KOPT-K1 (cell line): Measurements from ENCODE around the gene DNAH8.
"Not testable (repeated sequence)": the region's sequence is repeated elsewhere in the genome, so short reads cannot be mapped to it uniquely, and the experiment has no call there.

Experiments
- H3K27ac ChIP-seq: fragments of 200-600 bp; sonication (generic); 2 replicates; pipeline ENCODE4 v1.5.1; 2016; ENCODE audit warnings: antibody characterized with exemption, mild to moderate bottlenecking, low read depth, low read length; ENCODE audit not compliant: poor library complexity, severe bottlenecking
- H3K36me3 ChIP-seq: fragments of 200-600 bp; sonication (generic); 2 replicates; pipeline ENCODE4 v1.5.1; 2017; ENCODE audit warnings: antibody characterized with exemption, mild to moderate bottlenecking, low read length, moderate library complexity; ENCODE audit not compliant: insufficient read depth
- H3K9me3 ChIP-seq: fragments of 200-600 bp; sonication (generic); 2 replicates; pipeline ENCODE4 v1.5.1; 2017; ENCODE audit warnings: antibody characterized with exemption, low read length, mild to moderate bottlenecking; ENCODE audit not compliant: insufficient read depth, poor library complexity, severe bottlenecking

Gene DNAH8

GRCh38 chr6:38853236-38853635 lies 138.1 kb downstream of the DNAH8 start:
- no peaks in the 10 kb centered on the region for H3K9me3 ChIP-seq
- H3K36me3 ChIP-seq, result no peaks in the 10 kb centered on the region
- H3K27ac ChIP-seq, result no peak overlapping the region

DNA sequence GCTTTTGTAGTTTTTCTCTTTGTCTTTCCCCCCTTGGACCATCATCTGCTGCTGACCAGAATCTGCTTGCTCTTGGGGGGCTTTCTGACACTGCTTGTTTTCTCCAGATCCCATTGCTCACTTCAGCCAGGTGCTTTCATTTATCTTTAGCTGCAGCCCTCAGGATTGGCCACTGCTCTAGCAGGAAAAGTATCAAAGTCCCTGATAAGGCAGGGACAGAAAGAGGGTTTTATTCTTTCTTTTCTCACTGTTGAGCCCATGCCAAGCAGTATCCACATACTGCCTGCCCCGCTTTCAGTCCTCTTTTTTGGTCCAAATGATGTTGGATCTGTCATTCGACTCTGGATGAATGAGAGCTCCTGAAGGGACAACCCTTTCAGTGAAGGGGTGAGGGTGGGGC lies 141.4 kb downstream of the DNAH8 start:
- H3K36me3 ChIP-seq, result no peaks in the 10 kb centered on the region
- no peaks in the 10 kb centered on the region for H3K9me3 ChIP-seq
- H3K27ac ChIP-seq, result no peak overlapping the region

GRCh38 chr6:38857815-38858214 lies 142.7 kb downstream of the DNAH8 start:
- Histone ChIP-seq H3K9me3 (no peaks in the 10 kb centered on the region), H3K27ac (no peak overlapping the region), H3K36me3 (no peaks in the 10 kb centered on the region)

- Histone ChIP-seq H3K36me3 (no peaks in the 10 kb centered on the region), H3K27ac (no peak overlapping the region), H3K9me3 (no peaks in the 10 kb centered on the region)
Measured at GRCh38 chr6:38860041-38860440, 144.9 kb downstream of the DNAH8 start.

DNA sequence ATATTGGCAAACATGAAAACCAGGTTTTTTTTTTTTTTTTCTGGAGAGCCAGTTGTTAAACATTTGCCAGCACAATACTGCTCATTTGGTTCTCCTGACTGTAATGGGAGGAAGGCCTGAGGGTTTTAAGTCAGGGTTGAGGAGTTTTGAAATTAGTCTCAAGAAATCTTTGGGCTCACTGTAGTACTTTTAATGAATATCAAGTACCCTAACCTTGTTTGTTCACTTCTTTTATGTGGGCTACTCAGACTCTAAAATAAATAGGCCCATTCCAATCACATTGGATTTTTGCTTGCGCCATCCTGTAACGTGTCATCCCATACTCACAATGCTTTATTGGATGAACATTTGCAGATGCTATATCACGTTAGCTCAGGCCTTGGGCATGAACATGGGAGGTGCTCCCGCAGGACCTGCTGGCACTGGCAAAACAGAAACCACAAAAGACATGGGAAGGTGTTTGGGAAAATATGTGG lies 146.9 kb downstream of the DNAH8 start:
- Histone ChIP-seq H3K9me3 (no peaks in the 10 kb centered on the region), H3K27ac (no peak overlapping the region), H3K36me3 (no peaks in the 10 kb centered on the region)

- Histone ChIP-seq H3K27ac (no peak overlapping the region), H3K9me3 (no peaks in the 10 kb centered on the region), H3K36me3 (no peaks in the 10 kb centered on the region)
Measured at GRCh38 chr6:38865521-38866174, 150.5 kb downstream of the DNAH8 start.

- Histone ChIP-seq H3K9me3 (no peaks in the 10 kb centered on the region), H3K36me3 (no peaks in the 10 kb centered on the region), H3K27ac (no peak overlapping the region)
Measured at GRCh38 chr6:38867726-38868125, 152.6 kb downstream of the DNAH8 start.

DNA sequence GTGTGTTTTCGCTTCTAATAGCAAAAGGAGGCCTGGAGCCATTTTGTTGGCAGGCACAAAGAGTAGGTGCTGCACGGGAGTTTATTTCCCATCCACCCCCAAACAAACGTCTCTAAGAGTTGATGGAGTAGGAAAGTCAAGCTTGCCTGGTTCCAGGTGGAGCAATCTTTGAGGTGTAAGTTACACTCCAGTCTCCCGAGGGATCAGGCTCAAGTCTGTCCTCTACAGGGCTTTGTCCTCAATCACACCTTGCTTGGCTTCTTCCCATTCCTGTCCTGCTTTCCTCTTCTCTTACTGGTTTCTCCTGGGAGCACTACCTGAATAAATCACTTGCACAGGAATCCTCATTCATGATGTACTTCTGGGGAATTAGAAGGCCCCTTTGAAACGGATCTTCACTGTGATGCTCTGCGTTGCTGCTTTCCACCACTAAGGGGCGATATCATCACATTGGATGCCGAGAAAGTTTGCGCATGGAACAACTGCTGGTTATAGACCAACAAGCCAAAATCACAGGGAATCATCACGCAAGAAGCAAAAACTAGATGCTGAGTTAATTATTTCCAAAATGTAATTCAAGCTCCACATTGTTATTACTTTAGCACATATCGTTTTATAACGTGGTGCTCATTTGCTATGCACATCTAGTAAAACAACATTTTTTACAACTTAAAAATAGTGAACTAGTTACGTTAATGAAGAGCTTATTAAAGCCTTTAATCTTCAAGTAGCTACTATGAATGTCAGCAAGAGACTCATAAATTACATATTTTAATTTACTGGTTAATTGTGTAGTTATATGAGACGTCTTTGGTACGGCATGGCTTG lies 156.8 kb downstream of the DNAH8 start:
- Histone ChIP-seq H3K36me3 (no peaks in the 10 kb centered on the region), H3K27ac (no peak overlapping the region), H3K9me3 (no peaks in the 10 kb centered on the region)

DNA sequence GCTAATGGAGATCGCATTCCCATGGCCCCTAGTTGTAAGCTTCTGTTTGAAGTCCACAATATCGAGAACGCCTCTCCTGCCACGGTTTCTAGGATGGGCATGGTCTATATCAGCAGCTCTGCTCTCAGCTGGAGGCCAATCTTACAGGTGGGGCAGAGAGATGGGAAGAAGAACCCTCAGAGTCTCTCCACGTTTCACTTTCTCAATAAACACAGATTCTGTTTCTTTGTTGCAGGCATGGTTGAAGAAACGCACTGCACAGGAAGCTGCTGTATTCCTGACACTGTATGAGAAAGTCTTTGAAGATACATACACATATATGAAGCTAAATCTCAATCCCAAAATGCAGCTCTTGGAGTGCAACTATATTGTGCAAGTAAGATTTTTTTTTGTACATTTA lies 157.9 kb downstream of the DNAH8 start:
- no peaks in the 10 kb centered on the region for H3K36me3 ChIP-seq
- no peaks in the 10 kb centered on the region for H3K9me3 ChIP-seq

GRCh38 chr6:38873816-38874215 lies 158.7 kb downstream of the DNAH8 start:
- not testable (repeated sequence) for H3K9me3 ChIP-seq, H3K27ac ChIP-seq, H3K36me3 ChIP-seq

More for the DNA sequence above, 157.9 kb downstream of the DNAH8 start:
- no peak overlapping the region for H3K27ac ChIP-seq

DNA sequence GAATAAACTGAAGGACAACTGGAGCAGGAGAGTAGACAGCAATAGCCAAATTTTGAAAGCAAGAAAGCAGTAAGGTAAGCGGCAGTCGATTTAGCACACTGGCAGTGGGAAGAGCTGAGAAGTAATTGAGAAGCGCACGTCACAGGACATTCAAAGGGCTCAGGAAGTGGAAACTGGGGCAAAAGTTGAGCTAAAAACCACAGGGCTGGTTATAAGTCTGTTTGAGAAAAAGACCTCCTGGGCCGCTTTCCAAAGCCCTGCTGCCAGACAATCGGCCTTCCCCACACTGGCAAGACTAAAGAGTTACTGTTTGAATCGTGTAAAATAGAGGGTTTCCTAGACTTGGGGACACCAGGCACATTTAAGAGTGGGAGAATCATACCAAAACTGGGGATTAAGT lies 161.4 kb downstream of the DNAH8 start:
- no peak overlapping the region for H3K27ac ChIP-seq
- H3K9me3 ChIP-seq, result no peaks in the 10 kb centered on the region
- H3K36me3 ChIP-seq, result no peaks in the 10 kb centered on the region

DNA sequence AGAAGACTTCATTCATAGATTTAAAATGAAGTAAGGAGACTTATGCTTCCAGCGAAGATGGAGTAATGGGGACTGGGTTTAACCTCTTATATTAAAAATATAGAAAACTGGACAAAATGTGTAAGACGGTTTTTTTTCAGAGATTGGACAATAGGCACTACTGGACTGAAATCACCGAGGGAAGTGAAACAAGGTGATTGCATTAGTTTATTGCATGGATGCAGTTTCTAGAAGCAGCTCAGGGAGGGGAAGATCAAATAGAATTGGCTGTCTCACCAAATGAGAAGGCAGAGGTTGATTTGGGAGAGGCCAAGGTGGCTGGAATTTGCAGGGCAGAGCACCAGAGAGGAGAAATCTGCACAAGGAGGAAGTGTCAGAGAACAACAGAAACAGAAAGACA lies 162.6 kb downstream of the DNAH8 start:
- H3K27ac ChIP-seq, result no peak overlapping the region
- no peaks in the 10 kb centered on the region for H3K9me3 ChIP-seq
- H3K36me3 ChIP-seq, result no peaks in the 10 kb centered on the region

DNA sequence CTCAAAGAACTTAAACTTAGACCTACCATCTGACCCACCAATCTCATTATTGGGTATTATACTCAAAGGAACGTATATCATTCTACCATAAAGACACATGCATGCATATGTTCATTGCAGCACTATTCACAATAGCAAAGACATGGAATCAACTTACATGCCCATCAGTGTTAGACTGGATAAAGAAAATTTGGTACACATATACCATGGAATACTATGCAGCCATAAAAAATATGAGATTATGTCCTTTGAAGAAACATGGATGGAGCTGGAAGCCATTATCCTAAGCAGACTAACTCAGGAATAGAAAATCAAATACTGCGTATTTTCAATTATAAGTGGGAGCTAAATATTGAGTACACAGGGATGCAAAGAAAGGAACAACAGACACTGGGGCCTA lies 167.0 kb downstream of the DNAH8 start:
- H3K36me3 ChIP-seq, result no peaks in the 10 kb centered on the region
- no peaks in the 10 kb centered on the region for H3K9me3 ChIP-seq
- no peak overlapping the region for H3K27ac ChIP-seq

DNA sequence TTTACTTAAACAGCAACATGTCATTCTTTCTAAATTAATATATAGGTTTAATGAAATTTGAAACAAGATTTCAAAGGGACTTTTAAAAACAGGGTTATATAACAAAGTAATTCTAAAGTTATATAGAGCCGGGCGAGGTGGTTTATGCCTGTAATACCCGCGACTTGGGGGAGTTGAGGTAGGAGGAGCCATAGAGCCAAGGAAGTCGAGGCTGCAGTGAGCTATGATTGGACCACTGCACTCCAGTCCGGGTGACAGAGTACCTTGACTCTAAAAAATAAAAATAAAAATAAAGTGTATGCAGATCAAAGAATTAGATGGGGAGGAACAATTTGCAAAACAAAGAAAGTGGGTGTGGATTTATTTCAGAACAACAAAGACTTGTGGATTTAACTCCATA lies 182.4 kb downstream of the DNAH8 start:
- no peaks in the 10 kb centered on the region for H3K9me3 ChIP-seq

GRCh38 chr6:38901802-38902522 lies 186.9 kb downstream of the DNAH8 start:
- H3K27ac ChIP-seq, result no peak overlapping the region
- H3K9me3 ChIP-seq, result no peaks in the 10 kb centered on the region
- H3K36me3 ChIP-seq, result no peaks in the 10 kb centered on the region

More for the DNA sequence above, 182.4 kb downstream of the DNAH8 start:
- H3K27ac ChIP-seq, result no peak overlapping the region
- no peaks in the 10 kb centered on the region for H3K36me3 ChIP-seq
